Measurements from ENCODE around the gene IFIT1. TPM values are rescaled to one million over a fixed set of nuclear protein-coding genes. Genes with fewer than 3 reads are reported as not detected.
"Not testable (repeated sequence)": the region's sequence is repeated elsewhere in the genome, so short reads cannot be mapped to it uniquely, and the experiment has no call there.

Gene IFIT1
- total and polyA plus RNA-seq, 4 experiments from 2014 or later, result 4.3 to 15.2 (median 5.7) TPM

- H3K4me3 ChIP-seq (ENCODE audit: low read length in 2 of 2); H3K9me3 Mint-ChIP-seq; H3K4me1 ChIP-seq (ENCODE audit: insufficient read depth, low read length); DNase-seq; intact Hi-C loops (cut with micrococcal nuclease); H3K27ac ChIP-seq (ENCODE audit: low read depth, low read length); H3K9me3 ChIP-seq (ENCODE audit: control insufficient read depth in 1 of 2, low read length in 2 of 2); H3K27ac Mint-ChIP-seq; H3K27me3 Mint-ChIP-seq; CTCF ChIA-PET (ENCODE audit: partially characterized antibody); H3K36me3 ChIP-seq (ENCODE audit: insufficient read depth, low read length); H3K4me3 Mint-ChIP-seq; POLR2A ChIA-PET (ENCODE audit: partially characterized antibody); H3K27me3 ChIP-seq (ENCODE audit: insufficient read depth, low read length): not testable (repeated sequence)
- H3K4me1 Mint-ChIP-seq, result peaks cover 14 to 29% (median 20%) of the 10 kb centered on the region in 4 donors
- peaks cover 15 to 32% of the 10 kb centered on the region in 2 donors for H3K36me3 Mint-ChIP-seq
Measured at GRCh38 chr10:89407792-89408191, 15.4 kb downstream of the IFIT1 start.

DNA sequence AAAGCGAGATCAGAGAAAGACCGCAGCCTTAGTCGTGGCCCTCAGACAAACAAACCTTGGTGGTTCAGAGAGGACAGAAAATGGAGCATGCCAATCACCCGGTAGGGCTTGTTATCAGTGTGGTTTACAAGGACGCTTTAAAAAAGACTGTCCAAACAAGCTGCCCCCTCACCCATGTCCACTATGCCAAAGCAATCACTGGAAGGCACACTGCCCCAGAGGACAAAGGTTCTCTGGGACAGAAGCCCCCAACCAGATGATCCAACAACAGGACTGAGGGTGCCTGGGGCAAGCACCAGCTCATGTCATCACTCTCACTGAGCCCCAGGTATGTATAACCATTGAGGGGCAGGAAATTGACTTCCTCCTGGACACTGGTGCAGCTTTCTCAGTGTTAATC is 16.9 kb downstream of the IFIT1 start:
- H3K27ac Mint-ChIP-seq; H3K36me3 ChIP-seq (ENCODE audit: insufficient read depth, low read length); H3K27ac ChIP-seq (ENCODE audit: low read depth, low read length); H3K9me3 ChIP-seq (ENCODE audit: control insufficient read depth in 1 of 2, low read length in 2 of 2); CTCF ChIA-PET (ENCODE audit: partially characterized antibody); intact Hi-C loops (cut with micrococcal nuclease); DNase-seq; H3K4me3 Mint-ChIP-seq; H3K9me3 Mint-ChIP-seq; H3K4me3 ChIP-seq (ENCODE audit: low read length in 2 of 2); H3K27me3 Mint-ChIP-seq; H3K27me3 ChIP-seq (ENCODE audit: insufficient read depth, low read length): not testable (repeated sequence)
- H3K36me3 Mint-ChIP-seq, result peaks cover 11 to 21% of the 10 kb centered on the region in 2 donors
- peaks cover 19 to 44% (median 27%) of the 10 kb centered on the region in 4 donors for H3K4me1 Mint-ChIP-seq
- peaks cover 18% of the 10 kb centered on the region for H3K4me1 ChIP-seq (ENCODE audit: insufficient read depth, low read length)
- POLR2A ChIA-PET (ENCODE audit: partially characterized antibody), result interaction anchor here (1.3 to 1.8 kb wide), 2 partner anchors 9 kb away, joined by 4 to 5 read pairs; no protein-coding TSS in a partner anchor

DNA sequence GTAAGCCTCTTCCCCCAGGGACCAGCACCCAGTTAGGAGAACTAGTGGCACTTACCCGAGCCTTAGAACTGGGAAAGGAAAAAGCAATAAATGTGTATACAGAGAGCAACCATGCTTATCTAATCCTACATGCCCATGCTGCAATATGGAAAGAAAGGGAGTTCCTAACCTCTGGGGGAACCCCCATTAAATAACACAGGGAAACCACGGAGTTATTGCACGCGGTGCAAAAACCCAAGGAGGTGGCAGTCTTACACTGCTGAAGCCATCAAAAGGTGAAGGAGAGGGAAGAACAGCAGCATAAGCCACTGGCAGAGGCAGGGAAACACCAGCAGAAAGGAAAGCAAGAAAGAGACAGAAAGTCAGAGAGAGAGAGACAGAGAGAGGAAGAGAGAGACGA is 18.1 kb downstream of the IFIT1 start:
- Mint-ChIP-seq H3K4me3 (peak overlapping the region in 2 of 8 donors; percentile 49 to 57), H3K27ac (peak overlapping the region in 4 of 7 donors; percentile 5 to 98 (median 56)), H3K4me1 (peaks cover 22 to 52% (median 31%) of the 10 kb centered on the region in 4 donors), H3K36me3 (peaks cover 16 to 19% of the 10 kb centered on the region in 2 donors)
- DNase-seq; H3K27ac ChIP-seq (ENCODE audit: low read depth, low read length); H3K9me3 Mint-ChIP-seq; H3K36me3 ChIP-seq (ENCODE audit: insufficient read depth, low read length); POLR2A ChIA-PET (ENCODE audit: partially characterized antibody); H3K27me3 ChIP-seq (ENCODE audit: insufficient read depth, low read length); H3K9me3 ChIP-seq (ENCODE audit: control insufficient read depth in 1 of 2, low read length in 2 of 2); H3K27me3 Mint-ChIP-seq; H3K4me3 ChIP-seq (ENCODE audit: low read length in 2 of 2): not testable (repeated sequence)
- CTCF ChIA-PET (ENCODE audit: partially characterized antibody), result interaction anchor here (0.9 kb wide), 1 partner anchor 18 kb away, joined by 3 read pairs; the partner anchor contains the start of gene IFIT1
- intact Hi-C loops (cut with micrococcal nuclease), result loop anchor here (10.0 kb wide), 3 partner anchors 326 to 1596 kb away; partner anchors contain the start of genes ATAD1 and FAS
- H3K4me1 ChIP-seq (ENCODE audit: insufficient read depth, low read length), result peaks cover 21% of the 10 kb centered on the region

GRCh38 chr10:89411135-89411534 is 18.7 kb downstream of the IFIT1 start:
- DNase-seq; H3K27me3 Mint-ChIP-seq; H3K9me3 Mint-ChIP-seq; H3K9me3 ChIP-seq (ENCODE audit: control insufficient read depth in 1 of 2, low read length in 2 of 2); POLR2A ChIA-PET (ENCODE audit: partially characterized antibody); H3K4me3 Mint-ChIP-seq; H3K36me3 ChIP-seq (ENCODE audit: insufficient read depth, low read length); H3K27me3 ChIP-seq (ENCODE audit: insufficient read depth, low read length); H3K4me3 ChIP-seq (ENCODE audit: low read length in 2 of 2); H3K27ac ChIP-seq (ENCODE audit: low read depth, low read length): not testable (repeated sequence)
- peaks cover 27% of the 10 kb centered on the region for H3K4me1 ChIP-seq (ENCODE audit: insufficient read depth, low read length)
- Mint-ChIP-seq H3K27ac (peak overlapping the region in 3 of 7 donors; percentile 29 to 98 (median 74)), H3K4me1 (peaks cover 25 to 57% (median 36%) of the 10 kb centered on the region in 4 donors), H3K36me3 (peaks cover 15 to 19% of the 10 kb centered on the region in 2 donors)
- intact Hi-C loops (cut with micrococcal nuclease), result loop anchor here (10.0 kb wide), 3 partner anchors 326 to 1596 kb away; partner anchors contain the start of genes ATAD1 and FAS
- CTCF ChIA-PET (ENCODE audit: partially characterized antibody), result interaction anchor here (3.8 kb wide), 1 partner anchor 18 kb away, joined by 27 read pairs; the partner anchor contains the start of gene IFIT1

- not testable (repeated sequence) for H3K9me3 ChIP-seq (ENCODE audit: control insufficient read depth in 1 of 2, low read length in 2 of 2); H3K9me3 Mint-ChIP-seq; H3K27ac ChIP-seq (ENCODE audit: low read depth, low read length); H3K27me3 Mint-ChIP-seq; H3K36me3 ChIP-seq (ENCODE audit: insufficient read depth, low read length); H3K4me3 ChIP-seq (ENCODE audit: low read length in 2 of 2); H3K27me3 ChIP-seq (ENCODE audit: insufficient read depth, low read length)
- ChIA-PET CTCF (ENCODE audit: partially characterized antibody) (interaction anchor here (1.1 to 3.8 kb wide), 2 partner anchors 19 to 110 kb away, joined by 3 to 27 read pairs; partner anchors contain the start of genes IFIT1 and IFIT2), POLR2A (ENCODE audit: partially characterized antibody) (interaction anchor here (1.2 to 4.0 kb wide), 4 partner anchors 20 to 289 kb away, joined by 3 to 59 read pairs (median 8); partner anchors contain the start of genes IFIT1, IFIT2, IFIT3 and KIF20B)
- DNase-seq, result peak in 4 of 5 donors; percentile 40 to 53 (median 52)
- intact Hi-C loops (cut with micrococcal nuclease), result loop anchor here (10.0 kb wide), 3 partner anchors 327 to 1597 kb away; partner anchors contain the start of genes ATAD1 and FAS
- peak overlapping the region; percentile 61 to 98 (median 79) for H3K27ac Mint-ChIP-seq
- H3K4me1 Mint-ChIP-seq, result peaks cover 31 to 68% (median 44%) of the 10 kb centered on the region in 4 donors
- H3K36me3 Mint-ChIP-seq, result peaks cover 14 to 18% of the 10 kb centered on the region in 2 donors
- peak overlapping the region; percentile 36 to 77 (median 54) for H3K4me3 Mint-ChIP-seq
- peaks cover 38% of the 10 kb centered on the region for H3K4me1 ChIP-seq (ENCODE audit: insufficient read depth, low read length)
Measured at GRCh38 chr10:89412276-89412675, 19.9 kb downstream of the IFIT1 start.

DNA sequence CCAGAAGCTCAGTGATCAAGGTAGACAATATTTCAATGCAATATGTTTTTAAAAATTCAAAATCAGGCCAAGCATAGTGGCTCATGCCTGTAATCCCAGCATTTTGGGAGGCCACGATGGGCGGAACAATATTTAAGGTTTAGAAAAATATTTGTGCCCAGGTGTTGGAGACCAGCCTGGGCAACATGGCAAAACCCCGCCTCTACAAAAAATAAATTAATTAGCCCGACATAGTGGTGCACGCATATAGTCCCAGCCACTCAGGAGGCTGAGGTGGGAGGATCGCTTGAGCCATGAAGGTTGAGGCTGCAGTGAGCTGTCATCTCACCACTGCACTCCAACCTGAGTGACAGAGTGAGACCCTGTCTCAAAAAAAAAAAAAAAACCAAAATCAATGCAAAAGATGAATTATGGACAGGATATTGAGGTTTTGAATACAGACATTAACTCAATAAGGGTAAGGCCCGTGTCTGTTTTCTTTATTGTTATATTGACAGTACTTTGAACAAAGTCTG is 21.0 kb downstream of the IFIT1 start:
- Histone ChIP-seq H3K36me3 (ENCODE audit: insufficient read depth, low read length) (peaks cover 6% of the 10 kb centered on the region), H3K27ac (ENCODE audit: low read depth, low read length) (peak overlapping the region; percentile 91), H3K4me1 (ENCODE audit: insufficient read depth, low read length) (peaks cover 50% of the 10 kb centered on the region), H3K27me3 (ENCODE audit: insufficient read depth, low read length) (no peaks in the 10 kb centered on the region), H3K9me3 (ENCODE audit: control insufficient read depth in 1 of 2, low read length in 2 of 2) (no peaks in the 10 kb centered on the region), H3K4me3 (ENCODE audit: low read length in 2 of 2) (peak overlapping the region; percentile 94)
- H3K27ac Mint-ChIP-seq, result peak overlapping the region; percentile 98 to 99 (median 98)
- ChIA-PET POLR2A (ENCODE audit: partially characterized antibody) (interaction anchor here (1.0 to 6.3 kb wide), 11 partner anchors 10 to 423 kb away, joined by 3 to 59 read pairs (median 8); partner anchors contain the start of genes FAS, IFIT1, IFIT2 and IFIT3), CTCF (ENCODE audit: partially characterized antibody) (interaction anchor here (1.0 to 3.8 kb wide), 11 partner anchors 9 to 586 kb away, joined by 3 to 27 read pairs (median 5); partner anchors contain the start of genes IFIT1, IFIT2 and LIPA)
- H3K9me3 Mint-ChIP-seq, result peaks cover 0 to 3% (median 0%) of the 10 kb centered on the region in 8 donors
- H3K27me3 Mint-ChIP-seq, result no peaks in the 10 kb centered on the region
- H3K4me3 Mint-ChIP-seq, result peak overlapping the region; percentile 93 to 96 (median 94)
- DNase-seq, result no peak
- intact Hi-C loops (cut with micrococcal nuclease), result loop anchor here (10.0 kb wide), 3 partner anchors 329 to 1599 kb away; partner anchors contain the start of genes ATAD1 and FAS
- peaks cover 8 to 28% of the 10 kb centered on the region in 2 donors for H3K36me3 Mint-ChIP-seq
- H3K4me1 Mint-ChIP-seq, result peaks cover 42 to 79% (median 55%) of the 10 kb centered on the region in 4 donors

Measured in CD4-positive, alpha-beta memory T cell (primary cell).